WTC11 (cell line): ENCODE measurements around the gene P3H4. TPM values are rescaled to one million over a fixed set of nuclear protein-coding genes. Genes with fewer than 3 reads are reported as not detected.

ENCODE experiments used
- ATAC-seq: fragments of 200-7000 bp; cut with Tn5 transposase; 2 replicates; pipeline ENCODE4 v1.10.0; 2021; ENCODE audit warnings: mild to moderate bottlenecking, moderate library complexity
- CTCF ChIA-PET: fragments of 300-600 bp; sonication (Branson Sonifier 250); formaldehyde crosslinking; loops from one replicate; lab custom pipeline; 2021; ENCODE audit warnings: antibody characterized with exemption; lab: Charles Lee
- POLR2A ChIA-PET: fragments of 350-600 bp; sonication (Branson Sonifier 250); formaldehyde crosslinking; loops from one replicate; lab custom pipeline; 2021; ENCODE audit warnings: antibody characterized with exemption; lab: Charles Lee
- DNase-seq: peaks from one replicate; pipeline ENCODE4 v3.0.0; 2021; ENCODE audit warnings: low spot score
- H3K27ac Mint-ChIP-seq: 2 replicates; pipeline ENCODE4 v1.8.0; 2021; ENCODE audit warnings: mixed read lengths
- H3K27me3 Mint-ChIP-seq: 2 replicates; pipeline ENCODE4 v1.8.0; 2021; ENCODE audit warnings: low read depth, mild to moderate bottlenecking, moderate library complexity, mixed read lengths
- H3K36me3 Mint-ChIP-seq: 2 replicates; pipeline ENCODE4 v1.8.0; 2021; ENCODE audit warnings: mixed read lengths
- H3K4me1 Mint-ChIP-seq: 2 replicates; pipeline ENCODE4 v1.8.0; 2022; ENCODE audit warnings: mixed read lengths
- H3K4me3 Mint-ChIP-seq: 2 replicates; pipeline ENCODE4 v1.8.0; 2021; ENCODE audit warnings: mild to moderate bottlenecking, moderate library complexity, mixed read lengths
- H3K9me3 Mint-ChIP-seq: 2 replicates; pipeline ENCODE4 v1.8.0; 2021; ENCODE audit warnings: mixed read lengths
- CBFB ChIP-seq: sonication (generic); formaldehyde crosslinking; IDR thresholded peaks from 2 replicates; pipeline ENCODE4 v1.8.1; 2022; ENCODE audit warnings: mild to moderate bottlenecking, low read depth, missing genetic modification reagents
- CREB1 ChIP-seq: sonication (generic); formaldehyde crosslinking; IDR thresholded peaks from 2 replicates; pipeline ENCODE4 v1.8.0; 2023; ENCODE audit warnings: mild to moderate bottlenecking, missing genetic modification reagents
- CREM ChIP-seq: sonication (generic); formaldehyde crosslinking; IDR thresholded peaks from 2 replicates; pipeline ENCODE4 v1.8.1; 2022; ENCODE audit warnings: mild to moderate bottlenecking, missing genetic modification reagents, moderate library complexity
- ETV6 ChIP-seq: sonication (generic); formaldehyde crosslinking; IDR thresholded peaks from 2 replicates; pipeline ENCODE4 v1.8.1; 2022; ENCODE audit warnings: mild to moderate bottlenecking, missing genetic modification reagents
- GABPB1 ChIP-seq: sonication (generic); formaldehyde crosslinking; IDR thresholded peaks from 2 replicates; pipeline ENCODE4 v1.8.1; 2023; ENCODE audit warnings: mild to moderate bottlenecking, missing genetic modification reagents
- HMGA2 ChIP-seq: fragments of 250-450 bp; sonication (Bioruptor Pico); IDR thresholded peaks from 2 replicates; pipeline ENCODE4 v1.4.0; 2021; ENCODE audit warnings: mild to moderate bottlenecking, moderate library complexity
- NFE2L1 ChIP-seq: sonication (generic); formaldehyde crosslinking; IDR thresholded peaks from 2 replicates; pipeline ENCODE4 v1.8.1; 2023; ENCODE audit warnings: missing genetic modification reagents
- TP53 ChIP-seq: sonication (generic); formaldehyde crosslinking; IDR thresholded peaks from 2 replicates; pipeline ENCODE4 v1.8.1; 2023; ENCODE audit warnings: mild to moderate bottlenecking, missing genetic modification reagents
- ZNF219 ChIP-seq: sonication (generic); formaldehyde crosslinking; IDR thresholded peaks from 2 replicates; pipeline ENCODE4 v1.8.0; 2023; ENCODE audit warnings: missing genetic modification reagents, mild to moderate bottlenecking, borderline replicate concordance
- ZNF423 ChIP-seq: fragments of 250-450 bp; sonication (Bioruptor Pico); IDR thresholded peaks from 2 replicates; pipeline ENCODE4 v2.1.2; 2022; ENCODE audit warnings: mild to moderate bottlenecking, moderate library complexity
- ZNF671 ChIP-seq: fragments of 250-450 bp; sonication (Bioruptor Pico); IDR thresholded peaks from 2 replicates; pipeline ENCODE4 v1.8.0; 2021; ENCODE audit warnings: mild to moderate bottlenecking
- total RNA-seq: library from RNA; stranded (reverse); gene quantifications from 3 replicates; pipeline ENCODE4 v1.2.3, GENCODE V29; 2021
- TF ChIP-seq, protein P1 (sequence below): sonication (generic); formaldehyde crosslinking; IDR thresholded peaks from 2 replicates; pipeline ENCODE4 v1.8.0; 2022; ENCODE audit warnings: mild to moderate bottlenecking, missing genetic modification reagents
- TF ChIP-seq, protein P2 (sequence below): sonication (generic); formaldehyde crosslinking; IDR thresholded peaks from 2 replicates; pipeline ENCODE4 v1.8.1; 2023; ENCODE audit warnings: mild to moderate bottlenecking, moderate library complexity, missing genetic modification reagents
- TF ChIP-seq, protein P3 (sequence below): sonication (generic); formaldehyde crosslinking; IDR thresholded peaks from 2 replicates; pipeline ENCODE4 v1.8.1; 2023; ENCODE audit warnings: mild to moderate bottlenecking, missing genetic modification reagents, borderline replicate concordance
- TF ChIP-seq, protein P4 (sequence below): fragments of 200-600 bp; IDR thresholded peaks from 2 replicates; pipeline ENCODE4 v1.8.0; 2022; ENCODE audit warnings: antibody characterized with exemption

P3H4 gene
- total RNA-seq, 1 experiment from 2014 or later = 32.1 TPM

DNA sequence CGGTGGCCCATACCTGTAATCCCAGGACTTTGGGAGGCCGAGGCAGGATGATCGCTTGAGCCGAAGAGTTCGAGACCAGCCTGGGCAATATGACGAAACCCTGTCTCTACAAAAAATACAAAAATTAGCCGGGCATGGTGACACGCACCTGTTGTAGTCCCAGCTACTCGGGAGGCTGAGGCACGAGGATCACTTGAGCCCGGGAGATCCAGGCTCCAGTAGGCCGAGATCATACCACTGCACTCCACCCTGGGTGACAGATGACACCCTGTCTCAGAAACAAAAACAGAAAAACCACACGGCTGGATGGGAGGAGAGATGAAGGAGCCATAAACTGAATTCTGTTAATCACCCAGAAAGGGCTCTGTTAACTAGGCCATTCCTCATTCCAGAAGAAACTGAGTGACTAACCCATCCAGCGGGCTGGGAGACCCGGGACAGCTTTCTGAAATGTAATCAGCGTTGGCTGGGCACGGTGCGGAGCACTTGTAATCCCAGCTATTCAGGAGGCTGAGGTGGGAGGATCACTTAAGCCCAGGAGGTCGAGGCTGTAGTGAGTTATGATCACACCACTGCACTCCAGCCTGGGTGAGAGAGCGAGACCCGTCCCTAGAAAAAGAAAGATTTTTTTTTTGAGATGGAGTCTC lies 24.9 kb upstream of the P3H4 start:
- ChIA-PET POLR2A (interaction anchor here (0.7 to 1.7 kb wide), 2 partner anchors 15 to 25 kb away, joined by 3 to 4 read pairs; partner anchors contain the start of gene P3H4), CTCF (interaction anchor here (1.9 kb wide), 1 partner anchor 99 kb away, joined by 6 read pairs; no protein-coding TSS in a partner anchor)
- H3K36me3 Mint-ChIP-seq = peaks cover 18% of the 10 kb centered on the region
- TF ChIP-seq, protein P1, sequence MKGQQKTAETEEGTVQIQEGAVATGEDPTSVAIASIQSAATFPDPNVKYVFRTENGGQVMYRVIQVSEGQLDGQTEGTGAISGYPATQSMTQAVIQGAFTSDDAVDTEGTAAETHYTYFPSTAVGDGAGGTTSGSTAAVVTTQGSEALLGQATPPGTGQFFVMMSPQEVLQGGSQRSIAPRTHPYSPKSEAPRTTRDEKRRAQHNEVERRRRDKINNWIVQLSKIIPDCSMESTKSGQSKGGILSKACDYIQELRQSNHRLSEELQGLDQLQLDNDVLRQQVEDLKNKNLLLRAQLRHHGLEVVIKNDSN (CRISPR knock-in tag) = no peak
- TF ChIP-seq GABPB1 (CRISPR knock-in tag) = peak; percentile 33; the same call in 1 of the 2 replicates
- H3K27ac Mint-ChIP-seq = no peak overlapping the region
- peaks cover 14% of the 10 kb centered on the region for H3K27me3 Mint-ChIP-seq
- peaks cover 9% of the 10 kb centered on the region for H3K4me1 Mint-ChIP-seq
- ATAC-seq (no peak), DNase-seq (no peak)
- no peaks in the 10 kb centered on the region for H3K9me3 Mint-ChIP-seq
- peak overlapping the region; percentile 77 for H3K4me3 Mint-ChIP-seq

DNA sequence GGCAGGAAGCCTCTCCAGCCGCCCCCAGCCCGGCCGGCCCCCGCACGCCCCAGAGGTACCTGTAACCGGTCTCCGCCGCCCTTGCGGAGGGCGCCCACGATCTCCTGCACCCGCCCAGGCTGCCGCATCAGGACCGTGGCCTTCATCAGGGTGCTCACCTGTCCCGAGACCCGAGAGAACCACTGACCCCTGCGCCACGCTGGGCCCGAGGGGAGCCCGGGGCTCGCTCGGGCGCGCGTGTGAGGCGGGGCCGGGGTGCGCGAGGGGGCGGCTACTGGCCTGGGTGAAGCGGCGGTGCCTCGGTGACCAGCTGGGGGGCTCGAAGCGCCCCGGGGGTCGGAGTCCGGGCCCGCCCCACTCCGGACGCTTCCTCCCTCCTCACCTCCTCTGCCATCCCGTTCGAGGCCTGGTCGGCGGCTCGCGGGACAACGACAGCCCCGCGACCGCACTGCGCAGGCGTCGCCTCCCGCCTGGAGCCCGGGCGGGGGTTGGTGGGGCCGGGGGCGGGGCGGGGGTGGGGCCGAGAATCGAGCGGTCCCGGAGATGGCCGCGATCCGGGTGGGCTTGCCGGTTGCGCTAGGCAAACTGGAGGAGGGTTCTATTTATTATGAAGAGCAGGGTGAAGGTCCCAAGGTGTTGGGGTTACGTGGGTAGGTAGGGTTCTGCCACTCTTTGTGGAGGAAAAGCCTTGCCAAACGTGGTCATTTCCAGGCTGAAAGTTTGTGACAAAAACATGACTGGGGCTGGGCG lies 24.2 kb upstream of the P3H4 start, which contains the start of gene NT5C3B:
Gene NT5C3B, minus strand, starts transcription at position 433 of the 750 bp plus-strand sequence. Its CDS starts 39 bp downstream, at position 394.
- DNase-seq (peak; percentile 60), ATAC-seq (peak; percentile 84)
- CTCF ChIA-PET = interaction anchor here (1.0 to 1.9 kb wide), 6 partner anchors 25 to 140 kb away, joined by 5 to 10 read pairs (median 6); partner anchors contain the start of genes JUP and P3H4
- POLR2A ChIA-PET = interaction anchor here (0.6 to 1.2 kb wide), 3 partner anchors 9 to 50 kb away, joined by 3 to 7 read pairs (median 3); partner anchors contain the start of genes JUP and KLHL11
- H3K27ac Mint-ChIP-seq = no peak within 1 kb of the TSS
- H3K36me3 Mint-ChIP-seq = peaks cover 22% of the 10 kb centered on the region
- peak within 1 kb of the TSS; percentile 81 for H3K4me3 Mint-ChIP-seq
- H3K27me3 Mint-ChIP-seq = peaks cover 14% of the 10 kb centered on the region
- peaks cover 9% of the 10 kb centered on the region for H3K4me1 Mint-ChIP-seq
- no peak for TF ChIP-seq CREB1
- TF ChIP-seq, protein P2, sequence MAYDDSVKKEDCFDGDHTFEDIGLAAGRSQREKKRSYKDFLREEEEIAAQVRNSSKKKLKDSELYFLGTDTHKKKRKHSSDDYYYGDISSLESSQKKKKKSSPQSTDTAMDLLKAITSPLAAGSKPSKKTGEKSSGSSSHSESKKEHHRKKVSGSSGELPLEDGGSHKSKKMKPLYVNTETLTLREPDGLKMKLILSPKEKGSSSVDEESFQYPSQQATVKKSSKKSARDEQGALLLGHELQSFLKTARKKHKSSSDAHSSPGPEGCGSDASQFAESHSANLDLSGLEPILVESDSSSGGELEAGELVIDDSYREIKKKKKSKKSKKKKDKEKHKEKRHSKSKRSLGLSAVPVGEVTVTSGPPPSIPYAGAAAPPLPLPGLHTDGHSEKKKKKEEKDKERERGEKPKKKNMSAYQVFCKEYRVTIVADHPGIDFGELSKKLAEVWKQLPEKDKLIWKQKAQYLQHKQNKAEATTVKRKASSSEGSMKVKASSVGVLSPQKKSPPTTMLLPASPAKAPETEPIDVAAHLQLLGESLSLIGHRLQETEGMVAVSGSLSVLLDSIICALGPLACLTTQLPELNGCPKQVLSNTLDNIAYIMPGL (CRISPR knock-in tag) = peak; percentile 66
- TF ChIP-seq, protein P3, sequence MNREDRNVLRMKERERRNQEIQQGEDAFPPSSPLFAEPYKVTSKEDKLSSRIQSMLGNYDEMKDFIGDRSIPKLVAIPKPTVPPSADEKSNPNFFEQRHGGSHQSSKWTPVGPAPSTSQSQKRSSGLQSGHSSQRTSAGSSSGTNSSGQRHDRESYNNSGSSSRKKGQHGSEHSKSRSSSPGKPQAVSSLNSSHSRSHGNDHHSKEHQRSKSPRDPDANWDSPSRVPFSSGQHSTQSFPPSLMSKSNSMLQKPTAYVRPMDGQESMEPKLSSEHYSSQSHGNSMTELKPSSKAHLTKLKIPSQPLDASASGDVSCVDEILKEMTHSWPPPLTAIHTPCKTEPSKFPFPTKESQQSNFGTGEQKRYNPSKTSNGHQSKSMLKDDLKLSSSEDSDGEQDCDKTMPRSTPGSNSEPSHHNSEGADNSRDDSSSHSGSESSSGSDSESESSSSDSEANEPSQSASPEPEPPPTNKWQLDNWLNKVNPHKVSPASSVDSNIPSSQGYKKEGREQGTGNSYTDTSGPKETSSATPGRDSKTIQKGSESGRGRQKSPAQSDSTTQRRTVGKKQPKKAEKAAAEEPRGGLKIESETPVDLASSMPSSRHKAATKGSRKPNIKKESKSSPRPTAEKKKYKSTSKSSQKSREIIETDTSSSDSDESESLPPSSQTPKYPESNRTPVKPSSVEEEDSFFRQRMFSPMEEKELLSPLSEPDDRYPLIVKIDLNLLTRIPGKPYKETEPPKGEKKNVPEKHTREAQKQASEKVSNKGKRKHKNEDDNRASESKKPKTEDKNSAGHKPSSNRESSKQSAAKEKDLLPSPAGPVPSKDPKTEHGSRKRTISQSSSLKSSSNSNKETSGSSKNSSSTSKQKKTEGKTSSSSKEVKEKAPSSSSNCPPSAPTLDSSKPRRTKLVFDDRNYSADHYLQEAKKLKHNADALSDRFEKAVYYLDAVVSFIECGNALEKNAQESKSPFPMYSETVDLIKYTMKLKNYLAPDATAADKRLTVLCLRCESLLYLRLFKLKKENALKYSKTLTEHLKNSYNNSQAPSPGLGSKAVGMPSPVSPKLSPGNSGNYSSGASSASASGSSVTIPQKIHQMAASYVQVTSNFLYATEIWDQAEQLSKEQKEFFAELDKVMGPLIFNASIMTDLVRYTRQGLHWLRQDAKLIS (CRISPR knock-in tag) = 0 out of 2 replicates have a peak, but pooled peaks have one; percentile 40
- TF ChIP-seq ETV6 (CRISPR knock-in tag) = peak; percentile 49
- H3K9me3 Mint-ChIP-seq = no peaks in the 10 kb centered on the region

DNA sequence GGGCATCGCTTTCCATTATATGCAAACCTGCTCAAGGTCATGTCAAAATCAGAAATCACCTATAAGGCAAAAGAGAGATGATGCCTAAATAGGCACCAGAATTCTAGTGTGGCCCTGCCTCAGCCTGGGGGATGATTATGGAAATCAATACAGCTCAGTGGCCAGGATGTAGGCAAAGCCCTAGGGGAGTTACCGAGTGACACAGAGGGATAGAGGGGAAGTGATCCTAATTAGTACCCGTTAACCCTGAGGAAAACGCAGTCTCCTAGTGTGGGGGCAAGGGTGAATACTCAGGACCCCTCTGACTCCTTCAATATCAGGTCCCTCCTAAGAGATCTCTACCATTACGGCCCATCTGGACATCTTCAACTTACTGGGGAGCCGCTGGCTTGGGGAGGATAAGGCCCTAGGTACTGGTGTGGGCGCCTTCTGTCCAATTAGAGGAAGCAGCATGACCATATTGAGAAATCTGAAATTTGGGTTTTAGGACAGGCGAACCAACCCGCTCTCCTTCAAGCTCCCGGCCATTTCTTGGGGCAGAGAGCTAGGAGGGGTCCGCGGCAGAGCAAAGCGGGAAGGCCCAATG lies 23.6 kb upstream of the P3H4 start:
- no peak overlapping the region for H3K27ac Mint-ChIP-seq
- POLR2A ChIA-PET = interaction anchor here (0.6 to 1.2 kb wide), 3 partner anchors 8 to 49 kb away, joined by 3 to 7 read pairs (median 3); partner anchors contain the start of genes JUP and KLHL11

More for the DNA sequence above, 23.6 kb upstream of the P3H4 start:
- H3K4me3 Mint-ChIP-seq = peak overlapping the region; percentile 81
- peaks cover 9% of the 10 kb centered on the region for H3K4me1 Mint-ChIP-seq
- TF ChIP-seq ZNF671 (CRISPR knock-in tag) (no peak), HMGA2 (CRISPR knock-in tag) (no peak), ZNF423 (CRISPR knock-in tag) (no peak), TP53 (CRISPR knock-in tag) (no peak), NFE2L1 (CRISPR knock-in tag) (no peak), CREM (no peak), ZNF219 (CRISPR knock-in tag) (no peak), CBFB (CRISPR knock-in tag) (no peak)
- TF ChIP-seq, protein P4, sequence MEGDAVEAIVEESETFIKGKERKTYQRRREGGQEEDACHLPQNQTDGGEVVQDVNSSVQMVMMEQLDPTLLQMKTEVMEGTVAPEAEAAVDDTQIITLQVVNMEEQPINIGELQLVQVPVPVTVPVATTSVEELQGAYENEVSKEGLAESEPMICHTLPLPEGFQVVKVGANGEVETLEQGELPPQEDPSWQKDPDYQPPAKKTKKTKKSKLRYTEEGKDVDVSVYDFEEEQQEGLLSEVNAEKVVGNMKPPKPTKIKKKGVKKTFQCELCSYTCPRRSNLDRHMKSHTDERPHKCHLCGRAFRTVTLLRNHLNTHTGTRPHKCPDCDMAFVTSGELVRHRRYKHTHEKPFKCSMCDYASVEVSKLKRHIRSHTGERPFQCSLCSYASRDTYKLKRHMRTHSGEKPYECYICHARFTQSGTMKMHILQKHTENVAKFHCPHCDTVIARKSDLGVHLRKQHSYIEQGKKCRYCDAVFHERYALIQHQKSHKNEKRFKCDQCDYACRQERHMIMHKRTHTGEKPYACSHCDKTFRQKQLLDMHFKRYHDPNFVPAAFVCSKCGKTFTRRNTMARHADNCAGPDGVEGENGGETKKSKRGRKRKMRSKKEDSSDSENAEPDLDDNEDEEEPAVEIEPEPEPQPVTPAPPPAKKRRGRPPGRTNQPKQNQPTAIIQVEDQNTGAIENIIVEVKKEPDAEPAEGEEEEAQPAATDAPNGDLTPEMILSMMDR = no peak
- TF ChIP-seq, protein P3 (CRISPR knock-in tag) = no peak
- no peaks in the 10 kb centered on the region for H3K9me3 Mint-ChIP-seq
- H3K27me3 Mint-ChIP-seq = peaks cover 14% of the 10 kb centered on the region
- ATAC-seq (peak; percentile 43), DNase-seq (no peak)
- peaks cover 28% of the 10 kb centered on the region for H3K36me3 Mint-ChIP-seq
- CTCF ChIA-PET = interaction anchor here (1.0 to 1.9 kb wide), 7 partner anchors 24 to 139 kb away, joined by 3 to 10 read pairs (median 6); partner anchors contain the start of genes JUP and P3H4
